AG09319 (cell line): ENCODE results near the gene LGI2.
A peak's percentile ranks its signal among the peaks of the same experiment; 100 is the strongest.

ENCODE experiments used
- DNase-seq: peaks from one replicate; pipeline ENCODE4 v3.0.0-alpha.2; 2010; ENCODE audit warnings: low read depth; ENCODE audit errors: extremely low read depth
- CTCF ChIP-seq: IDR thresholded peaks from 2 replicates; pipeline ENCODE4 v1.5.1; 2011; ENCODE audit warnings: low read depth, mild to moderate bottlenecking, inconsistent platforms, low read length, moderate library complexity

Gene LGI2

GRCh38 chr4:24993551-24994080 lies 37.1 kb downstream of the LGI2 start:
- DNase-seq = no peak
- no peak for TF ChIP-seq CTCF

GRCh38 chr4:24992968-24993367 lies 37.8 kb downstream of the LGI2 start:
- no peak for TF ChIP-seq CTCF
- DNase-seq = no peak

GRCh38 chr4:24991015-24991414 lies 39.7 kb downstream of the LGI2 start:
- no peak for DNase-seq
- TF ChIP-seq CTCF = no peak

- no peak for DNase-seq
- TF ChIP-seq CTCF = no peak
These were observed 41.4 kb downstream of the LGI2 start for GRCh38 chr4:24989327-24989726.

- peak; percentile 39 for DNase-seq
- peak; percentile 79 for TF ChIP-seq CTCF
These were observed 42.0 kb downstream of the LGI2 start for GRCh38 chr4:24988776-24989175.

GRCh38 chr4:24984602-24985532 lies 45.9 kb downstream of the LGI2 start:
- TF ChIP-seq CTCF = no peak
- no peak for DNase-seq

- no peak for DNase-seq
- no peak for TF ChIP-seq CTCF
These were observed 50.0 kb downstream of the LGI2 start for GRCh38 chr4:24980740-24981139.
